ENCODE data around the gene CNTNAP2. TPM values are rescaled to one million over a fixed set of nuclear protein-coding genes. Genes with fewer than 3 reads are reported as not detected.

CNTNAP2 gene
- total RNA-seq, 4 donors from 2014 or later: 0.29 to 0.88 (median 0.33) TPM; not detected in 1

- intact Hi-C loops (cut with DNase I): no loop called here
- Histone ChIP-seq H3K27ac (no peak overlapping the region), H3K27me3 (no peaks in the 10 kb centered on the region), H3K4me3 (replicated peaks in 1 of 3) (no peak overlapping the region), H3K36me3 (no peaks in the 10 kb centered on the region), H3K4me1 (no peaks in the 10 kb centered on the region), H3K9me3 (no peaks in the 10 kb centered on the region)
- WGBS, 2 donors: 91% methylated on average over 8 of the region's 8 CpGs
- no peak for TF ChIP-seq CTCF (IDR thresholded peaks at IDR 0.05)
- no peak for TF ChIP-seq POLR2A (IDR thresholded peaks at IDR 0.05)
- DNase-seq: no peak
These were observed 1455.0 kb downstream of the CNTNAP2 start for GRCh38 chr7:147571436-147572185.

- H3K9me3 ChIP-seq: no peaks in the 10 kb centered on the region
- H3K27ac ChIP-seq: no peak overlapping the region
- TF ChIP-seq POLR2A (IDR thresholded peaks at IDR 0.05) (no peak), CTCF (IDR thresholded peaks at IDR 0.05) (no peak)
- H3K4me1 ChIP-seq: no peaks in the 10 kb centered on the region
- intact Hi-C loops (cut with DNase I): no loop called here
- no peak overlapping the region for H3K4me3 ChIP-seq (replicated peaks in 1 of 3)
- no peaks in the 10 kb centered on the region for H3K36me3 ChIP-seq
- 94 to 96% methylated on average over 3 of the region's 3 CpGs for WGBS, 2 donors
- H3K27me3 ChIP-seq: no peaks in the 10 kb centered on the region
- no peak for DNase-seq
These were observed 1461.6 kb downstream of the CNTNAP2 start for GRCh38 chr7:147578196-147578595.

- TF ChIP-seq POLR2A (IDR thresholded peaks at IDR 0.05) (no peak), CTCF (IDR thresholded peaks at IDR 0.05) (no peak)
- Histone ChIP-seq H3K9me3 (no peaks in the 10 kb centered on the region), H3K27me3 (no peaks in the 10 kb centered on the region), H3K36me3 (no peaks in the 10 kb centered on the region), H3K4me3 (replicated peaks in 1 of 3) (no peak overlapping the region), H3K4me1 (no peaks in the 10 kb centered on the region), H3K27ac (no peak overlapping the region)
- intact Hi-C loops (cut with DNase I): no loop called here
- no peak for DNase-seq
- 61 to 74% methylated on average over 1 of the region's 1 CpG for WGBS, 2 donors
These were observed 1462.5 kb downstream of the CNTNAP2 start for GRCh38 chr7:147579148-147579547.

- intact Hi-C loops (cut with DNase I): no loop called here
These were observed 1468.2 kb downstream of the CNTNAP2 start for GRCh38 chr7:147584771-147585193.

More at GRCh38 chr7:147584771-147585193, 1468.2 kb downstream of the CNTNAP2 start:
- no peak for DNase-seq
- Histone ChIP-seq H3K27me3 (no peaks in the 10 kb centered on the region), H3K4me1 (no peaks in the 10 kb centered on the region), H3K27ac (no peak overlapping the region), H3K4me3 (replicated peaks in 1 of 3) (no peak overlapping the region), H3K9me3 (no peaks in the 10 kb centered on the region), H3K36me3 (no peaks in the 10 kb centered on the region)
- WGBS, 2 donors: 54 to 89% methylated on average over 4 to 5 of the region's 5 CpGs
- TF ChIP-seq CTCF (IDR thresholded peaks at IDR 0.05): no peak
- no peak for TF ChIP-seq POLR2A (IDR thresholded peaks at IDR 0.05)
